Measurements from ENCODE around the gene NKAPD1. TPM values are rescaled to one million over a fixed set of nuclear protein-coding genes. Genes with fewer than 3 reads are reported as not detected.
A peak's percentile ranks its signal among the peaks of the same experiment; 100 is the strongest.

The NKAPD1 gene
- polyA plus RNA-seq, 3 donors: 5.3 to 9.4 (median 7.7) TPM

DNA sequence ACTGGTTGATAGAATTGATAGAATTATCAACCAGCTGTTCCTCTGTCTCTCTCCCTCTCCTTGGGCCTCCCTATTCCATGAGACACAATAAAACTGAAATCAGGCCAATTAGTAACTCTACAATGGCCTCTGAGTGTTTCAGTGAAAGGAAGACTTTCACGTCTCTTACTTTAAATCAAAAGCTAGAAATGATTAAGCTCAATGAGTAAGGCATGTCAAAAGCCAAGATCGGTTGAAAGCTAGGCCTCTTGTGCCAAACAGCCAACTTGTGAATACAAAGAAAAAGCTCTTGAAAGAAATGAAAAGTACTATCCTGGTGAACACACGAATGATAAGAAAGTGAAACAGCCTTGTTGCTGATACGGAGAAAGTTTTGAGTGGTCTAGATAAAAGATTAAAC lies 16.9 kb upstream of the NKAPD1 start:
- Mint-ChIP-seq H3K4me1 (no peaks in the 10 kb centered on the region), H3K27me3 (ENCODE audit: low read depth in 3 of 3) (no peaks in the 10 kb centered on the region), H3K27ac (no peak overlapping the region), H3K36me3 (peaks cover 64 to 80% of the 10 kb centered on the region in 2 donors), H3K4me3 (no peak overlapping the region), H3K9me3 (peaks cover 0 to 4% (median 0%) of the 10 kb centered on the region in 7 donors)
- no peak overlapping the region for H3K27ac ChIP-seq (ENCODE audit: low read depth in 1 of 2, low read length in 2 of 2)
- intact Hi-C loops (cut with micrococcal nuclease): no loop called here
- no peak overlapping the region for H2AFZ ChIP-seq (ENCODE audit: insufficient read depth, low read depth, low read length, poor library complexity, severe bottlenecking)
- no peak overlapping the region for H3K4me3 ChIP-seq (replicated peaks in 1 of 3; ENCODE audit: low read depth in 2 of 3, low read length in 3 of 3)
- WGBS (ENCODE audit: insufficient coverage): 100% methylated on average over 2 of the region's 4 CpGs
- no peaks in the 10 kb centered on the region for H3K79me2 ChIP-seq (ENCODE audit: insufficient read depth, low read length)
- no peaks in the 10 kb centered on the region for H3K4me1 ChIP-seq (ENCODE audit: control insufficient read depth in 1 of 2, insufficient read depth in 2 of 2, low read length in 2 of 2)
- no peaks in the 10 kb centered on the region for H3K9me3 ChIP-seq (replicated peaks in 1 of 2; ENCODE audit: control insufficient read depth in 1 of 2, insufficient read depth in 1 of 2, low read length in 2 of 2)
- no peak overlapping the region for H3K4me2 ChIP-seq (replicated peaks; ENCODE audit: extremely low read depth, low read length, poor library complexity, severe bottlenecking)
- TF ChIP-seq, protein P1, sequence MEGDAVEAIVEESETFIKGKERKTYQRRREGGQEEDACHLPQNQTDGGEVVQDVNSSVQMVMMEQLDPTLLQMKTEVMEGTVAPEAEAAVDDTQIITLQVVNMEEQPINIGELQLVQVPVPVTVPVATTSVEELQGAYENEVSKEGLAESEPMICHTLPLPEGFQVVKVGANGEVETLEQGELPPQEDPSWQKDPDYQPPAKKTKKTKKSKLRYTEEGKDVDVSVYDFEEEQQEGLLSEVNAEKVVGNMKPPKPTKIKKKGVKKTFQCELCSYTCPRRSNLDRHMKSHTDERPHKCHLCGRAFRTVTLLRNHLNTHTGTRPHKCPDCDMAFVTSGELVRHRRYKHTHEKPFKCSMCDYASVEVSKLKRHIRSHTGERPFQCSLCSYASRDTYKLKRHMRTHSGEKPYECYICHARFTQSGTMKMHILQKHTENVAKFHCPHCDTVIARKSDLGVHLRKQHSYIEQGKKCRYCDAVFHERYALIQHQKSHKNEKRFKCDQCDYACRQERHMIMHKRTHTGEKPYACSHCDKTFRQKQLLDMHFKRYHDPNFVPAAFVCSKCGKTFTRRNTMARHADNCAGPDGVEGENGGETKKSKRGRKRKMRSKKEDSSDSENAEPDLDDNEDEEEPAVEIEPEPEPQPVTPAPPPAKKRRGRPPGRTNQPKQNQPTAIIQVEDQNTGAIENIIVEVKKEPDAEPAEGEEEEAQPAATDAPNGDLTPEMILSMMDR (IDR thresholded peaks at IDR 0.05): no peak
- H4K20me1 ChIP-seq (ENCODE audit: insufficient read depth, low read length): no peaks in the 10 kb centered on the region
- DNase-seq: no peak
- H3K27me3 ChIP-seq (ENCODE audit: control insufficient read depth in 2 of 2, insufficient read depth in 2 of 2, low read length in 2 of 2): no peaks in the 10 kb centered on the region
- H3K36me3 ChIP-seq (replicated peaks in 1 of 2; ENCODE audit: control insufficient read depth in 1 of 2, insufficient read depth in 2 of 2, low read length in 2 of 2): peaks cover 47 to 88% of the 10 kb centered on the region in 2 donors
- H3K9ac ChIP-seq (ENCODE audit: insufficient read depth, low read length, poor library complexity, severe bottlenecking): no peak overlapping the region

DNA sequence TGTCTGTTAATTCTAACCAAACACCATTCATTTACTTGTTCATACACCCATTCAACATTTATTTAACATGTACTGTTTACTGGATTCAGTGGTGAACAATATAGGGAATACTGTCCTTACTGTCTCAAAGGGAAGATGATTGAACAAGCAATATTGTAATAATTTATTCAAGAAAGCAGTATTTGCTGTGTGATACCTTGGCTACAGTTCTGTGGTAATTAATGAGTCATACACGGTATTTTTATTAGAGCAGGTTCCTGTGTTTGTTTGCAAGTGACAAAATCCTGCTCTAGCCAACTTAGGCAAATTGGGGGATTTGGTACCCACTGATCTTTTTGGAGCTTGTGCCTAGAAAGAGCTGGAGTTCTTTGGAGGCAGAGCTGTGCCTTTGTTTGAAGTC lies 16.0 kb upstream of the NKAPD1 start:
- H3K4me3 Mint-ChIP-seq: no peak overlapping the region
- H3K4me3 ChIP-seq (replicated peaks in 1 of 3; ENCODE audit: low read depth in 2 of 3, low read length in 3 of 3): no peak overlapping the region
- H4K20me1 ChIP-seq (ENCODE audit: insufficient read depth, low read length): no peaks in the 10 kb centered on the region
- no peaks in the 10 kb centered on the region for H3K27me3 ChIP-seq (ENCODE audit: control insufficient read depth in 2 of 2, insufficient read depth in 2 of 2, low read length in 2 of 2)
- DNase-seq: no peak
- H2AFZ ChIP-seq (ENCODE audit: insufficient read depth, low read depth, low read length, poor library complexity, severe bottlenecking): no peak overlapping the region
- H3K27ac Mint-ChIP-seq: peak overlapping the region in 1 of 7 donors; percentile 43
- no peaks in the 10 kb centered on the region for H3K9me3 ChIP-seq (replicated peaks in 1 of 2; ENCODE audit: control insufficient read depth in 1 of 2, insufficient read depth in 1 of 2, low read length in 2 of 2)
- H3K27me3 Mint-ChIP-seq (ENCODE audit: low read depth in 3 of 3): no peaks in the 10 kb centered on the region
- TF ChIP-seq, protein P1 (IDR thresholded peaks at IDR 0.05): no peak
- intact Hi-C loops (cut with micrococcal nuclease): no loop called here
- peaks cover 47 to 88% of the 10 kb centered on the region in 2 donors for H3K36me3 ChIP-seq (replicated peaks in 1 of 2; ENCODE audit: control insufficient read depth in 1 of 2, insufficient read depth in 2 of 2, low read length in 2 of 2)
- H3K9me3 Mint-ChIP-seq: peaks cover 0 to 4% (median 0%) of the 10 kb centered on the region in 7 donors
- no peaks in the 10 kb centered on the region for H3K4me1 Mint-ChIP-seq
- no peak overlapping the region for H3K27ac ChIP-seq (ENCODE audit: low read depth in 1 of 2, low read length in 2 of 2)
- WGBS (ENCODE audit: insufficient coverage): 80% methylated on average over 1 of the region's 1 CpG
- H3K4me1 ChIP-seq (ENCODE audit: control insufficient read depth in 1 of 2, insufficient read depth in 2 of 2, low read length in 2 of 2): no peaks in the 10 kb centered on the region
- H3K79me2 ChIP-seq (ENCODE audit: insufficient read depth, low read length): no peaks in the 10 kb centered on the region
- H3K4me2 ChIP-seq (replicated peaks; ENCODE audit: extremely low read depth, low read length, poor library complexity, severe bottlenecking): no peak overlapping the region
- no peak overlapping the region for H3K9ac ChIP-seq (ENCODE audit: insufficient read depth, low read length, poor library complexity, severe bottlenecking)
- H3K36me3 Mint-ChIP-seq: peaks cover 67 to 81% of the 10 kb centered on the region in 2 donors

Data from CD14-positive monocyte (primary cell).